HepG2 (cell line): ENCODE data around the gene VEGFA. TPM values are rescaled to one million over a fixed set of nuclear protein-coding genes. Genes with fewer than 3 reads are reported as not detected.
A peak's percentile ranks its signal among the peaks of the same experiment; 100 is the strongest.

Experiments
- ATAC-seq: fragments of 200-7000 bp; cut with Tn5 transposase; 3 replicates; pipeline ENCODE4 v1.9.1; 2020; ENCODE audit warnings: mild to moderate bottlenecking, moderate library complexity
- BruUV-seq: library from RNA; stranded (reverse); fragments of 400-500 nt; replicated peaks from 2 replicates; lab custom pipeline; 2021; lab: Mats Ljungman, UMichigan
- CTCF ChIA-PET: fragments of 300-600 bp; formaldehyde crosslinking; extraction: SDS; loops from one replicate; lab custom pipeline; 2021; ENCODE audit warnings: low total read pairs, inconsistent platforms, low intra/inter-chr PET ratio; lab: Yijun Ruan, JAX
- POLR2A ChIA-PET: fragments of 350-600 bp; sonication (Branson Sonifier 250); formaldehyde crosslinking; loops from one replicate; lab custom pipeline; 2020; ENCODE audit warnings: antibody characterized with exemption, inconsistent platforms; lab: Yijun Ruan, JAX
- DNase-seq: peaks from one replicate; pipeline ENCODE4 v3.0.0-alpha.2; 2015; ENCODE audit warnings: low spot score
- FAIRE-seq: peaks from 3 replicates; lab custom pipeline; 2011; peaks lifted over from hg19 to GRCh38; lab: Jason Lieb, UNC
- H2AFZ ChIP-seq: one replicate; pipeline ENCODE4 v1.6.1; 2011; ENCODE audit warnings: low read length, inconsistent platforms
- H3K27ac ChIP-seq: fragments of 300-600 bp; 3 replicates; pipeline ENCODE4 v1.8.0; 2011; ENCODE audit warnings: mixed run types, mild to moderate bottlenecking, mixed read lengths, low read length, inconsistent platforms; ENCODE audit not compliant: insufficient read depth; ENCODE audit errors: extremely low read length
- H3K27me3 ChIP-seq, 2 experiments: fragments of 200-600 bp in 1 of 2; 2 replicates in 1 of 2; 3 replicates in 1 of 2; pipeline versions ENCODE4 v1.6.0 to v1.8.0; 2011; ENCODE audit warnings: low read length in 2 of 2, mild to moderate bottlenecking in 2 of 2, moderate library complexity in 2 of 2, inconsistent platforms in 1 of 2; ENCODE audit not compliant: insufficient read depth in 2 of 2, control insufficient read depth in 1 of 2
- H3K36me3 ChIP-seq, 2 experiments: fragments of 200-600 bp in 1 of 2; replicated peaks in 1 of 2; 2 replicates in 1 of 2; 3 replicates in 1 of 2; pipeline versions ENCODE4 v1.5.1 to v1.8.0; 2011; ENCODE audit warnings: low read length in 2 of 2, inconsistent platforms in 1 of 2; ENCODE audit not compliant: insufficient read depth in 2 of 2, control insufficient read depth in 1 of 2
- H3K4me1 ChIP-seq: 2 replicates; pipeline ENCODE4 v1.5.1; 2012; ENCODE audit warnings: low read length, inconsistent platforms; ENCODE audit not compliant: insufficient read depth
- H3K4me2 ChIP-seq: 2 replicates; pipeline ENCODE4 v1.6.0; 2011; ENCODE audit warnings: low read depth, low read length, inconsistent platforms
- H3K4me3 ChIP-seq, 3 experiments: fragments of 200-600 bp in 1 of 3; sonication (generic), shearing (Covaris generic) in 1 of 3; replicated peaks in 1 of 3; 2 replicates each; pipeline ENCODE4 v1.5.1; 2011 to 2016; ENCODE audit warnings: low read length in 3 of 3, inconsistent platforms in 2 of 3, low read depth in 2 of 3, mild to moderate bottlenecking in 2 of 3, control low read depth in 1 of 3, mixed read lengths in 1 of 3; ENCODE audit not compliant: insufficient read depth in 1 of 3
- H3K79me2 ChIP-seq: one replicate; pipeline ENCODE4 v1.6.1; 2011; ENCODE audit warnings: low read length, inconsistent platforms; ENCODE audit not compliant: insufficient read depth
- H3K9ac ChIP-seq: 2 replicates; pipeline ENCODE4 v1.6.0; 2011; ENCODE audit warnings: mild to moderate bottlenecking, low read depth, low read length, inconsistent platforms; ENCODE audit not compliant: insufficient read depth
- H3K9me3 ChIP-seq: 2 replicates; pipeline ENCODE4 v1.5.1; 2012; ENCODE audit warnings: mild to moderate bottlenecking, low read length
- H4K20me1 ChIP-seq: 2 replicates; pipeline ENCODE4 v1.6.0; 2011; ENCODE audit warnings: inconsistent platforms, mild to moderate bottlenecking, low read length, moderate library complexity; ENCODE audit not compliant: insufficient read depth
- ATF7-NPFF ChIP-seq: sonication (generic); formaldehyde crosslinking; IDR thresholded peaks from 2 replicates; pipeline ENCODE4 v1.8.1; 2023; ENCODE audit warnings: mild to moderate bottlenecking, low read depth, missing genetic modification reagents, moderate library complexity
- GLI4 ChIP-seq: sonication (generic); formaldehyde crosslinking; IDR thresholded peaks from 2 replicates; pipeline ENCODE4 v1.5.1; 2020; ENCODE audit warnings: missing genetic modification reagents, mild to moderate bottlenecking, moderate library complexity, borderline replicate concordance
- HDAC2 ChIP-seq: sonication (generic); formaldehyde crosslinking; IDR thresholded peaks from 2 replicates; pipeline ENCODE4 v1.4.0; 2020; ENCODE audit warnings: missing genetic modification reagents
- HOXA9 ChIP-seq: sonication (generic); formaldehyde crosslinking; IDR thresholded peaks from 2 replicates; pipeline ENCODE4 v1.8.1; 2022; ENCODE audit warnings: missing genetic modification reagents, mild to moderate bottlenecking, moderate library complexity, borderline replicate concordance
- MBNL3 ChIP-seq: fragments of 250-450 bp; sonication (Bioruptor Pico); conservative IDR thresholded peaks from 2 replicates; pipeline ENCODE4 v1.8.0; 2022; ENCODE audit warnings: mild to moderate bottlenecking, inconsistent platforms
- PHF5A ChIP-seq: IDR thresholded peaks from one replicate; pipeline ENCODE4 v1.6.1; 2018; ENCODE audit warnings: low read depth, missing genetic modification reagents; ENCODE audit not compliant: unreplicated experiment
- PPARG ChIP-seq: conservative IDR thresholded peaks from 2 replicates; pipeline ENCODE4 v1.6.1; 2016; ENCODE audit warnings: missing biosample characterization, missing genetic modification reagents
- SKIL ChIP-seq: sonication (generic); formaldehyde crosslinking; IDR thresholded peaks from 2 replicates; pipeline ENCODE4 v1.8.0; 2022; ENCODE audit warnings: missing genetic modification reagents, mild to moderate bottlenecking, moderate library complexity, borderline replicate concordance
- ZBTB43 ChIP-seq: sonication (generic); formaldehyde crosslinking; conservative IDR thresholded peaks from 2 replicates; pipeline ENCODE4 v1.4.0; 2020; ENCODE audit warnings: missing genetic modification reagents
- ZNF761 ChIP-seq: sonication (generic); formaldehyde crosslinking; conservative IDR thresholded peaks from 2 replicates; pipeline ENCODE4 v1.4.0; 2020; ENCODE audit warnings: mild to moderate bottlenecking, missing genetic modification reagents
- ZSCAN25 ChIP-seq: sonication (generic); formaldehyde crosslinking; IDR thresholded peaks from 2 replicates; pipeline ENCODE4 v1.8.0; 2022; ENCODE audit warnings: mild to moderate bottlenecking, missing genetic modification reagents
- WGBS: methylation state at CpG from one replicate; pipeline ENCODE4 v1.1.6; 2017; ENCODE audit warnings: low lambda C conversion rate; 5-methylcytosine and 5-hydroxymethylcytosine counted together
- in situ Hi-C: cut with HindIII; loops from 2 replicates; pipeline ENCODE4 v1.10.0; 2017; ENCODE audit warnings: low pct_unique_long_range_greater_than_20kb; ENCODE audit not compliant: extremely low pct_ligation_motif_present
- intact Hi-C: fragments of 100-400 bp; cut with micrococcal nuclease; formaldehyde crosslinking; loops from one replicate; pipeline ENCODE4 v1.10.0; 2022; ENCODE audit not compliant: unreplicated experiment
- polyA plus RNA-seq, 8 experiments: library from polyadenylated mRNA; depleted of rRNA in 3 of 8; stranded (reverse) in 7 of 8; unstranded in 1 of 8; fragments of >200 nt; fragmentation: Illumina TruSeq in 4 of 8; extraction: Trizol in 4 of 8; gene quantifications; 2 replicates each; pipeline versions ENCODE4 v1.2.1 to v1.2.3, GENCODE V29; 2011 to 2016; ENCODE audit warnings: low read depth in 4 of 8, missing spikeins in 1 of 8, mixed read lengths in 1 of 8; ENCODE audit not compliant: insufficient read depth in 1 of 8
- total RNA-seq, 5 experiments: library from RNA; depleted of rRNA; stranded (reverse); fragments of >200 nt; fragmentation: Illumina TruSeq; extraction: Trizol; gene quantifications; 2 replicates each; pipeline ENCODE4 v1.2.3, GENCODE V29; 2016; ENCODE audit warnings: low read depth in 1 of 5
- TF ChIP-seq, protein P1 (sequence below): IDR thresholded peaks from 2 replicates; pipeline ENCODE4 v1.6.1; 2012; ENCODE audit warnings: inconsistent platforms
- TF ChIP-seq, protein P2 (sequence below): IDR thresholded peaks from 2 replicates; pipeline ENCODE4 v1.4.0; 2020; ENCODE audit warnings: mild to moderate bottlenecking, missing genetic modification reagents

The VEGFA gene
- total and polyA plus RNA-seq, 2 of the 13 experiments (the other 11 are each of a cell fraction or from before 2014, with no cell fraction given), result 68.1 to 629 TPM

DNA sequence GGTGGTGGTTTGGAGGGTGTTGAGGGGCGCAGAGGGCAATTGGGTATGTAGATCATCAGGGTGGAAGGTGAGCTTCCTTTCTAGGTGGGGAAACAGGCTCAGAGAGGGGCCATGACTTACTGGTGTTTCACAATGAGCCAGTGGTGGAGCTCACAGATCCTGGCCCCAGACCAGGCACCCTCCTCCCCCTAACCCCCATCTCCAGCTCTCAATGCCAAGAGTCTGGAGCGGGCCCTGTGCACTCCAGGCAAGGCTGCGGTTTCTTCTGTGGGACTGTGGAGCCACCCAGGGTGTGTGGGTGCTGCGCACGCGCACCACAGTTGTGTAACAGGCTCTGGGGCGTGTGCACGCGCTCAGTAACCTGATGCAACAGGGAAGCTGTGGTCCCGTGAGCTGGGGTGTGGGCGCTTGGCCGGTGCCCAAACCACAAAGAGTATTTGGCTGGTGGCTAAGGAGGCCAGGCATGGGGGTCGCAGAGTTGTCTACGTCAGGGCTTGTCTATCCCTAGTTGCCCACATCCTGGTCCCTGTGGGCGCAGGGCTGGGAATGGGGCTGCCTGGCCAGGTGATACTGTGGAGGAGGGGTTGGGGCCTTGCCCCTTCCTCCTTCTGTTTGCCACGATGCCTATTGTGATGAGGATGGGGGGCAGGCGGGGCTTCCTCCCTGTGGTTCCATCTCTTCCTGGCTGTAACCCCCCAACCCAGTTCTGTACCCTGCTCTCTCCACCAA is 44.9 kb upstream of the VEGFA start:
- ChIA-PET POLR2A (interaction anchor here (0.6 to 2.0 kb wide), 17 partner anchors 9 to 348 kb away, joined by 3 to 31 read pairs (median 4); partner anchors contain the start of genes GTPBP2, MAD2L1BP and VEGFA), CTCF (interaction anchor here (1.1 to 3.6 kb wide), 6 partner anchors 45 to 354 kb away, joined by 3 to 23 read pairs (median 20); partner anchors contain the start of gene VEGFA)
- H3K4me1 ChIP-seq, result peaks cover 38% of the 10 kb centered on the region
- in situ Hi-C loops, result loop anchor here (5.0 kb wide), 3 partner anchors 42 to 352 kb away; no protein-coding TSS in a partner anchor
- H3K27ac ChIP-seq, result no peak overlapping the region
- peak overlapping the region; percentile 5 to 63 (median 20); a peak in 5 of 6 replicates for H3K4me3 ChIP-seq
- H3K79me2 ChIP-seq, result no peaks in the 10 kb centered on the region
- BruUV-seq, result no TSS peak
- 1% methylated on average over 15 of the region's 17 CpGs for WGBS
- FAIRE-seq (peak; percentile 62), DNase-seq (peak; percentile 86), ATAC-seq (peak; percentile 75)
- no peaks in the 10 kb centered on the region for H3K36me3 ChIP-seq
- peak overlapping the region; percentile 16; the same call in 1 of the 2 replicates for H3K9ac ChIP-seq
- H3K4me2 ChIP-seq, result peak overlapping the region; percentile 70
- H4K20me1 ChIP-seq, result no peaks in the 10 kb centered on the region
- intact Hi-C loops, result loop anchor here (1.0 to 2.0 kb wide), 7 partner anchors 34 to 349 kb away; no protein-coding TSS in a partner anchor
- H3K27me3 ChIP-seq, result peaks cover 0 to 4% of the 10 kb centered on the region in 2 experiments; a peak in 2 of 5 replicates
- H2AFZ ChIP-seq, result no peak overlapping the region
- H3K9me3 ChIP-seq, result no peaks in the 10 kb centered on the region
- TF ChIP-seq PHF5A (CRISPR knock-in tag) (no peak), HOXA9 (CRISPR knock-in tag) (no peak), ZNF761 (CRISPR knock-in tag) (no peak), ZBTB43 (peak; percentile 73; the same call in 1 of the 2 replicates), ATF7-NPFF (no peak), GLI4 (CRISPR knock-in tag) (no peak), HDAC2 (CRISPR knock-in tag) (peak; percentile 75), ZSCAN25 (no peak; the same call in 1 of the 2 replicates), PPARG (peak; percentile 39; the same call in 1 of the 2 replicates), MBNL3 (CRISPR knock-in tag) (no peak), SKIL (CRISPR knock-in tag) (peak; percentile 48; the same call in 1 of the 2 replicates)
- TF ChIP-seq, protein P1, sequence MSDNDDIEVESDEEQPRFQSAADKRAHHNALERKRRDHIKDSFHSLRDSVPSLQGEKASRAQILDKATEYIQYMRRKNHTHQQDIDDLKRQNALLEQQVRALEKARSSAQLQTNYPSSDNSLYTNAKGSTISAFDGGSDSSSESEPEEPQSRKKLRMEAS, result peak; percentile 82; the same call in 1 of the 2 replicates
- TF ChIP-seq, protein P2, sequence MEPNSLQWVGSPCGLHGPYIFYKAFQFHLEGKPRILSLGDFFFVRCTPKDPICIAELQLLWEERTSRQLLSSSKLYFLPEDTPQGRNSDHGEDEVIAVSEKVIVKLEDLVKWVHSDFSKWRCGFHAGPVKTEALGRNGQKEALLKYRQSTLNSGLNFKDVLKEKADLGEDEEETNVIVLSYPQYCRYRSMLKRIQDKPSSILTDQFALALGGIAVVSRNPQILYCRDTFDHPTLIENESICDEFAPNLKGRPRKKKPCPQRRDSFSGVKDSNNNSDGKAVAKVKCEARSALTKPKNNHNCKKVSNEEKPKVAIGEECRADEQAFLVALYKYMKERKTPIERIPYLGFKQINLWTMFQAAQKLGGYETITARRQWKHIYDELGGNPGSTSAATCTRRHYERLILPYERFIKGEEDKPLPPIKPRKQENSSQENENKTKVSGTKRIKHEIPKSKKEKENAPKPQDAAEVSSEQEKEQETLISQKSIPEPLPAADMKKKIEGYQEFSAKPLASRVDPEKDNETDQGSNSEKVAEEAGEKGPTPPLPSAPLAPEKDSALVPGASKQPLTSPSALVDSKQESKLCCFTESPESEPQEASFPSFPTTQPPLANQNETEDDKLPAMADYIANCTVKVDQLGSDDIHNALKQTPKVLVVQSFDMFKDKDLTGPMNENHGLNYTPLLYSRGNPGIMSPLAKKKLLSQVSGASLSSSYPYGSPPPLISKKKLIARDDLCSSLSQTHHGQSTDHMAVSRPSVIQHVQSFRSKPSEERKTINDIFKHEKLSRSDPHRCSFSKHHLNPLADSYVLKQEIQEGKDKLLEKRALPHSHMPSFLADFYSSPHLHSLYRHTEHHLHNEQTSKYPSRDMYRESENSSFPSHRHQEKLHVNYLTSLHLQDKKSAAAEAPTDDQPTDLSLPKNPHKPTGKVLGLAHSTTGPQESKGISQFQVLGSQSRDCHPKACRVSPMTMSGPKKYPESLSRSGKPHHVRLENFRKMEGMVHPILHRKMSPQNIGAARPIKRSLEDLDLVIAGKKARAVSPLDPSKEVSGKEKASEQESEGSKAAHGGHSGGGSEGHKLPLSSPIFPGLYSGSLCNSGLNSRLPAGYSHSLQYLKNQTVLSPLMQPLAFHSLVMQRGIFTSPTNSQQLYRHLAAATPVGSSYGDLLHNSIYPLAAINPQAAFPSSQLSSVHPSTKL, result peak; percentile 90
